ENCODE data around the gene ACP7. TPM values are rescaled to one million over a fixed set of nuclear protein-coding genes. Genes with fewer than 3 reads are reported as not detected.

ACP7 gene
- total and polyA plus RNA-seq, 2 experiments from 2014 or later, result 0.27 to 0.45 TPM

DNA sequence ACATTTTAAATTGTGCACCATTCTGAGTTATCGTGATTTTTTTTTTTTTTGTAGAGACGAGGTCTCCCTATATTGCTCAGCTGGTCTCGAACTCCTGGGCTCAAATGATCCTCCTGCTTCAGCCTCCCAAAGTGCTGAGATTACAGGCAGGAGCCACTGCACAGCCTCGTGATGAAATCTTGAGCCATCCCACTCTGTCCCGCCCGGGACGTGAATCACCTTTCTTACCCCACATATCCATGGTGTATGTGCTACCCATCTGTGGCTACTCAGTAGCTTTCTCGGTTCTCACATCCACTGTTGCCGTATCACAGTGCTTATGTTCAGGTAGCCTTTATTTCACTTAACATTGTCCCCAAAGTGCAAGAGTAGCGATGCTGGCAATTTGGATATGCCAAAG, 67.9 kb downstream of the ACP7 start (continued):
- TF ChIP-seq, protein P1, sequence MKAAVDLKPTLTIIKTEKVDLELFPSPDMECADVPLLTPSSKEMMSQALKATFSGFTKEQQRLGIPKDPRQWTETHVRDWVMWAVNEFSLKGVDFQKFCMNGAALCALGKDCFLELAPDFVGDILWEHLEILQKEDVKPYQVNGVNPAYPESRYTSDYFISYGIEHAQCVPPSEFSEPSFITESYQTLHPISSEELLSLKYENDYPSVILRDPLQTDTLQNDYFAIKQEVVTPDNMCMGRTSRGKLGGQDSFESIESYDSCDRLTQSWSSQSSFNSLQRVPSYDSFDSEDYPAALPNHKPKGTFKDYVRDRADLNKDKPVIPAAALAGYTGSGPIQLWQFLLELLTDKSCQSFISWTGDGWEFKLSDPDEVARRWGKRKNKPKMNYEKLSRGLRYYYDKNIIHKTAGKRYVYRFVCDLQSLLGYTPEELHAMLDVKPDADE (IDR thresholded peaks at IDR 0.05), result no peak
- TF ChIP-seq EZH2 (IDR thresholded peaks at IDR 0.05; ENCODE audit: low read depth, unreplicated experiment) (no peak), STAT1 (IDR thresholded peaks at IDR 0.05; ENCODE audit: unreplicated experiment) (no peak), ZNF331 (CRISPR knock-in tag; IDR thresholded peaks at IDR 0.05; ENCODE audit: low read depth) (no peak), EZH2phosphoT487 (IDR thresholded peaks at IDR 0.05; ENCODE audit: unreplicated experiment) (no peak)

DNA sequence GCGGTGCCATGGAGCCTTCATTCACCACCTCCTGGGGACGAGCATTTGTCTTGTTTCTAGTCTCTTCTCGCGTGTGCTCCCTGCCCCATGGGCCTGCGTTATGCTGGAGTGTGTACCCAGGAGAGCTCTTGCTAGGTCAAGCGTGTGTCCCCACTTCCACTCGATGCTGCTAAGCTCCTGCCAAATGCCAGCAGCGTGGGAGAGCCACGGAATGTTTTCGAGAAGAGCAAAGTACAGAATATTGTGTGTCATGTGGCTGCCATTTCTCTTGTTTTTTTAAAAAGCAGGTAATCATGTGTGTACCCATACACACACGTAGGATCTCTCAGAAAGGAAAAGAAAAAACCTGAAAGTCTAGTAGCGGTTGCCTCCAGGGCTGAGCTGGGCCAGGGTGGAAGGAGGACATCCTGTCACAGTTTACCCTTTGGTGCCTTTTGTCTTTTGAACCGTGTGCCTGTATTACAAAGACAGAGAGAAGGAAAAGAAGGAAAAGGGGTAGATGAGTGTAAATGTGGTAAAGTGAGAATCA, 70.0 kb downstream of the ACP7 start:
- Histone ChIP-seq H3K4me2 (peak overlapping the region; percentile 67), H3K4me3 (no peak overlapping the region), H2AFZ (no peak overlapping the region), H3K36me3 (ENCODE audit: insufficient read depth) (no peaks in the 10 kb centered on the region), H3K4me1 (ENCODE audit: insufficient read depth) (peaks cover 17% of the 10 kb centered on the region), H3K27ac (ENCODE audit: low read depth) (no peak overlapping the region), H3K27me3 (ENCODE audit: insufficient read depth) (no peaks in the 10 kb centered on the region), H3K79me2 (replicated peaks; ENCODE audit: insufficient read depth) (peaks cover 41% of the 10 kb centered on the region), H3F3A (replicated peaks; ENCODE audit: low read depth) (no peaks in the 10 kb centered on the region), H4K20me1 (replicated peaks; ENCODE audit: insufficient read depth) (peaks cover 4% of the 10 kb centered on the region), H3K9me2 (ENCODE audit: insufficient read depth) (no peaks in the 10 kb centered on the region)
- H3K4me3 Mint-ChIP-seq, result peak overlapping the region; percentile 14; the same call in 1 of the 3 replicates
- ATAC-seq (no peak), DNase-seq (ENCODE audit: low spot score) (no peak)
- H3K36me3 Mint-ChIP-seq (ENCODE audit: low read depth), result peaks cover 1% of the 10 kb centered on the region
- H3K4me1 Mint-ChIP-seq, result peaks cover 51% of the 10 kb centered on the region
- H3K27ac Mint-ChIP-seq, result no peak overlapping the region
- H3K27me3 Mint-ChIP-seq (ENCODE audit: insufficient read depth, low read depth, poor library complexity), result peaks cover 8% of the 10 kb centered on the region
- peaks cover under 1% of the 10 kb centered on the region; the same call in 2 of the 3 replicates for H3K9me3 Mint-ChIP-seq
- TF ChIP-seq ZNF114 (CRISPR knock-in tag; IDR thresholded peaks at IDR 0.05) (no peak), EZH2phosphoT487 (IDR thresholded peaks at IDR 0.05; ENCODE audit: unreplicated experiment) (no peak), JUNB (IDR thresholded peaks at IDR 0.05; ENCODE audit: unreplicated experiment) (no peak), NANOG (IDR thresholded peaks at IDR 0.05; ENCODE audit: borderline replicate concordance) (no peak), CREB1 (CRISPR knock-in tag; IDR thresholded peaks at IDR 0.05; ENCODE audit: low read depth) (no peak), ZNF331 (CRISPR knock-in tag; IDR thresholded peaks at IDR 0.05; ENCODE audit: low read depth) (no peak), EZH2 (IDR thresholded peaks at IDR 0.05; ENCODE audit: low read depth, unreplicated experiment) (no peak), POLR2AphosphoS5 (IDR thresholded peaks at IDR 0.05; ENCODE audit: low read depth) (no peak)
- TF ChIP-seq, protein P2, sequence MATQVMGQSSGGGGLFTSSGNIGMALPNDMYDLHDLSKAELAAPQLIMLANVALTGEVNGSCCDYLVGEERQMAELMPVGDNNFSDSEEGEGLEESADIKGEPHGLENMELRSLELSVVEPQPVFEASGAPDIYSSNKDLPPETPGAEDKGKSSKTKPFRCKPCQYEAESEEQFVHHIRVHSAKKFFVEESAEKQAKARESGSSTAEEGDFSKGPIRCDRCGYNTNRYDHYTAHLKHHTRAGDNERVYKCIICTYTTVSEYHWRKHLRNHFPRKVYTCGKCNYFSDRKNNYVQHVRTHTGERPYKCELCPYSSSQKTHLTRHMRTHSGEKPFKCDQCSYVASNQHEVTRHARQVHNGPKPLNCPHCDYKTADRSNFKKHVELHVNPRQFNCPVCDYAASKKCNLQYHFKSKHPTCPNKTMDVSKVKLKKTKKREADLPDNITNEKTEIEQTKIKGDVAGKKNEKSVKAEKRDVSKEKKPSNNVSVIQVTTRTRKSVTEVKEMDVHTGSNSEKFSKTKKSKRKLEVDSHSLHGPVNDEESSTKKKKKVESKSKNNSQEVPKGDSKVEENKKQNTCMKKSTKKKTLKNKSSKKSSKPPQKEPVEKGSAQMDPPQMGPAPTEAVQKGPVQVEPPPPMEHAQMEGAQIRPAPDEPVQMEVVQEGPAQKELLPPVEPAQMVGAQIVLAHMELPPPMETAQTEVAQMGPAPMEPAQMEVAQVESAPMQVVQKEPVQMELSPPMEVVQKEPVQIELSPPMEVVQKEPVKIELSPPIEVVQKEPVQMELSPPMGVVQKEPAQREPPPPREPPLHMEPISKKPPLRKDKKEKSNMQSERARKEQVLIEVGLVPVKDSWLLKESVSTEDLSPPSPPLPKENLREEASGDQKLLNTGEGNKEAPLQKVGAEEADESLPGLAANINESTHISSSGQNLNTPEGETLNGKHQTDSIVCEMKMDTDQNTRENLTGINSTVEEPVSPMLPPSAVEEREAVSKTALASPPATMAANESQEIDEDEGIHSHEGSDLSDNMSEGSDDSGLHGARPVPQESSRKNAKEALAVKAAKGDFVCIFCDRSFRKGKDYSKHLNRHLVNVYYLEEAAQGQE (IDR thresholded peaks at IDR 0.05; ENCODE audit: unreplicated experiment), result no peak
- TF ChIP-seq, protein P1 (IDR thresholded peaks at IDR 0.05), result no peak
- TF ChIP-seq, protein P3, sequence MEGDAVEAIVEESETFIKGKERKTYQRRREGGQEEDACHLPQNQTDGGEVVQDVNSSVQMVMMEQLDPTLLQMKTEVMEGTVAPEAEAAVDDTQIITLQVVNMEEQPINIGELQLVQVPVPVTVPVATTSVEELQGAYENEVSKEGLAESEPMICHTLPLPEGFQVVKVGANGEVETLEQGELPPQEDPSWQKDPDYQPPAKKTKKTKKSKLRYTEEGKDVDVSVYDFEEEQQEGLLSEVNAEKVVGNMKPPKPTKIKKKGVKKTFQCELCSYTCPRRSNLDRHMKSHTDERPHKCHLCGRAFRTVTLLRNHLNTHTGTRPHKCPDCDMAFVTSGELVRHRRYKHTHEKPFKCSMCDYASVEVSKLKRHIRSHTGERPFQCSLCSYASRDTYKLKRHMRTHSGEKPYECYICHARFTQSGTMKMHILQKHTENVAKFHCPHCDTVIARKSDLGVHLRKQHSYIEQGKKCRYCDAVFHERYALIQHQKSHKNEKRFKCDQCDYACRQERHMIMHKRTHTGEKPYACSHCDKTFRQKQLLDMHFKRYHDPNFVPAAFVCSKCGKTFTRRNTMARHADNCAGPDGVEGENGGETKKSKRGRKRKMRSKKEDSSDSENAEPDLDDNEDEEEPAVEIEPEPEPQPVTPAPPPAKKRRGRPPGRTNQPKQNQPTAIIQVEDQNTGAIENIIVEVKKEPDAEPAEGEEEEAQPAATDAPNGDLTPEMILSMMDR (conservative IDR thresholded peaks at IDR 0.05; ENCODE audit: low read depth in 2 of 2), result no peak
